HG03108 (cell line): ENCODE measurements around the gene CENPP.
"Not testable (repeated sequence)": the region's sequence is repeated elsewhere in the genome, so short reads cannot be mapped to it uniquely, and the experiment has no call there.

Source experiments
- ATAC-seq: cut with Tn5 transposase; IDR thresholded peaks from one replicate; pipeline ENCODE4 v1.9.1; 2021; ENCODE audit warnings: moderate library complexity; ENCODE audit not compliant: unreplicated experiment

Gene CENPP

GRCh38 chr9:92529124-92529523 lies 203.4 kb downstream of the CENPP start:
- no peak for ATAC-seq

GRCh38 chr9:92530893-92531292 lies 205.1 kb downstream of the CENPP start:
- ATAC-seq: no peak

GRCh38 chr9:92534204-92534603 lies 208.5 kb downstream of the CENPP start:
- no peak for ATAC-seq

GRCh38 chr9:92534674-92535073 lies 208.9 kb downstream of the CENPP start:
- peak; percentile 59 for ATAC-seq

- ATAC-seq: no peak
These were observed 210.4 kb downstream of the CENPP start, which contains the start of gene ECM2 for GRCh38 chr9:92535940-92536850. ECM2 (minus strand) TSS chr9:92535990; CDS start chr9:92522866, 13,124 bp downstream.

- ATAC-seq: no peak
These were observed 212.8 kb downstream of the CENPP start for GRCh38 chr9:92538541-92538940.

GRCh38 chr9:92543972-92544371 lies 218.2 kb downstream of the CENPP start:
- no peak for ATAC-seq

GRCh38 chr9:92545002-92545510 lies 219.3 kb downstream of the CENPP start:
- ATAC-seq: no peak

GRCh38 chr9:92547356-92547755 lies 221.6 kb downstream of the CENPP start:
- no peak for ATAC-seq

- no peak for ATAC-seq
These were observed 225.0 kb downstream of the CENPP start for GRCh38 chr9:92550765-92551164.

- no peak for ATAC-seq
These were observed 233.0 kb downstream of the CENPP start for GRCh38 chr9:92558612-92559374.

GRCh38 chr9:92561374-92562330 lies 235.9 kb downstream of the CENPP start:
- no peak for ATAC-seq

- ATAC-seq: no peak
These were observed 236.8 kb downstream of the CENPP start for GRCh38 chr9:92562461-92562967.

- no peak for ATAC-seq
These were observed 237.7 kb downstream of the CENPP start for GRCh38 chr9:92563116-92564100.

- no peak for ATAC-seq
These were observed 238.8 kb downstream of the CENPP start for GRCh38 chr9:92564504-92564903.

GRCh38 chr9:92564982-92565381 lies 239.2 kb downstream of the CENPP start:
- no peak for ATAC-seq

GRCh38 chr9:92571871-92572270 lies 246.1 kb downstream of the CENPP start:
- ATAC-seq: not testable (repeated sequence)

- ATAC-seq: not testable (repeated sequence)
These were observed 247.9 kb downstream of the CENPP start for GRCh38 chr9:92573612-92574011.

GRCh38 chr9:92576175-92576574 lies 250.4 kb downstream of the CENPP start:
- ATAC-seq: no peak
